HG03558 (cell line): Measurements from ENCODE around the gene ARMCX2.
"Not testable (repeated sequence)": the region's sequence is repeated elsewhere in the genome, so short reads cannot be mapped to it uniquely, and the experiment has no call there.

Experiments used
- ATAC-seq: cut with Tn5 transposase; IDR thresholded peaks from one replicate; pipeline ENCODE4 v1.9.1; 2021; ENCODE audit warnings: moderate number of reproducible peaks; ENCODE audit not compliant: unreplicated experiment; ENCODE audit errors: extremely low read depth

Gene ARMCX2

DNA sequence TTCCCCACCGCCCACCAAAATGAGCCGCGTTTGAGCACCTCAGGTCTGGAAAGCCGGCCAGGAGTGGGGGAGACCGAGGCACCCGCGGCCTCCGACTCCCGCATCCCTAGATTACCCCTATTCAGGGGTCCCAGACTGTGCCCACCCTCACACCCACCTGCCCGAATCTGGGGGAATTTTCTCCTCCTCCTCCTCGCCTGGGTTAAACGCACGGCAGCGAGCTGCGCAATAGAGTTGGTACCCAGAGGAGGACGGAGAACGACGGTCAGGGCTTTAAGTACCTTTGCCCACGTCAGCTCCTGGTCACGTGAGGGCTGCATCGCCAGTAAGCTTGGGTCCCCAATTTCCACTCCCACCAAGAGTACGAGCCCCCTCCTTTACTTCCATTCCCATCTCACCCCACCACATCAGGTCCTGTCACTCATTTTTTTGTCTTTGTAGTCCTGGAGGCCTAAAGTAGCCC is at the start of gene ARMCX2:
ARMCX2 (minus strand) TSS at position 250 of the 463 bp plus-strand sequence. CDS start 2,262 bp downstream, outside the sequence.
- ATAC-seq: no peak

DNA sequence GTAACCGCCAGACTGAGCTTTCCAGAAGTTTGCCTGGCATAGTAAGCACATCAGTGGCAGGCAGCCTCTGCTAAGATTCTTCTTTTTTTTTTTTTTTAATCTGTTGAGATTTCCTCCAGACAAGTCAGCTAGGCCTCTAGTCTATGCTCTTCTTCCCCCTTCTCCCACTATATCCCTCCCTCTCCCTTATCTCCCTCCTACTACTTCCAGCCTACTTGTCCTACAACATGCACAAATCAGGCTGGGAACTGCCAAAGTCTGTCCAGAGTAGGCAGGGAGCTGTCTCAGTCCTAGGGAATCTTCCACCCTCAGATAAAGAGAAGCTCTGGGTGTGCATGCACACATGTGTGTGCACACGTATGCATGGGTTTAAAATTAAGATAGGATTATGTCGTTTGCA is 49.7 kb upstream of the ARMCX2 start:
- no peak for ATAC-seq

GRCh38 chrX:101708163-101708562 is 48.5 kb upstream of the ARMCX2 start:
- ATAC-seq: no peak

- peak; percentile 70 for ATAC-seq
Measured at GRCh38 chrX:101693476-101693875, 33.8 kb upstream of the ARMCX2 start.

DNA sequence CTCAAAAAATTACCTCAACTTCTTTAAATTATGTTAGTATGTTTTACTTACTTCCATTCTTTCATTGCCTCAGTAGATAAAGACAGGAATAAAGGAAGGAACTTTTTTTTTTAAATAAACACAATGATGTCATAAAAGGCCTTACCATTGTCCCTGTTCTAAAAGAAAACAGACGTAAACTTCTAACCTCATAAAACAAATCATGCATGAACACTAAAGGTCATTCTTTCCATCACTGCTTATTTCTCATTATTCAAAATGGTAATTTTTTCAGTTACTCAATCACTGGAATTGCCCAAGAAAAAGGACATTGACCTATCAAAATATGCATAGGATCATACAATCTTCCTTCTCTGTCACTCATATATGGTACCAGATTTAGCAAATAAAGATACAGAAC is 32.2 kb upstream of the ARMCX2 start:
- ATAC-seq: no peak

DNA sequence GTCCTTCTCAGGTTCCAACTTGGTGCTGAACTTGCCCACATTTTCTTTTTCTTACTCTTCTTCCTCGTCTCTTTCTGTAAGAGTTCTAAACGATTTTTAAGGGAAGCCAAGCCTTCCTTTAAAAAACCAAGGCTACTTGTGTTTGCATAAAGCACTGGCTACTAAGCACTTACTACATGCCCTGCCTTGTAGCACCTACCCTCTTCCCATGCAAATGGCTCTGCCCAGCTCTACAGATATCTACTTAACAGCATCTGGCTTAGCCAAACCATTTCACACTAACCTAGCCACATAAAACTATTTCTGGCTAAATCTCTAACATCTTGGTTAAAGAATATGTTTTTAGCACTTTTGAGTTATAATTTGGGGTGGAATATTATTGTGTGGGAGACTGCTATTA is 26.9 kb upstream of the ARMCX2 start:
- ATAC-seq: no peak

DNA sequence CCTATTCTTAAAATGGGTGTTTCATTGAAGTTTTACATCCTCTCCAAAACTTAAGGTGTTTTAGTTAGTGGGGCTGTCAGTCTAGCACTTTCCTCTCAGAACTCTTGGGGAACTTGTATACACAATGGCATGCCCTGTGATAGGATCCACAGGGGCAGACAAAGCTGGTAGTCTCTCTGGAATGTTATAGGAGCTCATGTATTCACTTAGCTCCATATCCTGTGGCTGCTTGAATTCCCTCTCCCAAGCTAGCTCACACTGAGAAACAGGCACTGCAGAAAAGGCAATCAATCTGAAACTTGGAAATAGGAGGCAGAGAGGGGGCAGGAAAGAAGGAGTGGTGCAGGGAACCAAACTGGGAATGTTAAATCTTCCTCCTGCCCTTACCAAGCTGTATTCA is 26.3 kb upstream of the ARMCX2 start:
- no peak for ATAC-seq

DNA sequence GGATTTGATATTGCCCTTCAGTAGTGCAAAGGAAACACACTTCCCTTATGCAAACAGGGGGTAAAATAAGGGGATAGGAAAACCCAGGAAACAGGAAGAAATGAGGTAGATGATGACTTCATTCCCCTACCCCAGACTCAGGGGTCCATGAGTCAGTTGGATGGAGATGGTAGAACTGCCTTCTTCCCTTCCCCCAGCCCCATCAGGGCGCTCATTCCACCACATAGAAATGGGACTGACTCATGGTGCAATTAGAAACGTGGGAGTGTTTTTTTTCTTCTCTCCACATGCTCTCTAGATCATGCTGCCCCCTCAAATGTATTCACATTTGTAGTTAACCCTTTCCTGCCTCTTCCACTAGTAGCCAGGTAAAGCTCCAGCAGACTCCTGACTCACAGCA is 23.1 kb upstream of the ARMCX2 start:
- ATAC-seq: no peak

DNA sequence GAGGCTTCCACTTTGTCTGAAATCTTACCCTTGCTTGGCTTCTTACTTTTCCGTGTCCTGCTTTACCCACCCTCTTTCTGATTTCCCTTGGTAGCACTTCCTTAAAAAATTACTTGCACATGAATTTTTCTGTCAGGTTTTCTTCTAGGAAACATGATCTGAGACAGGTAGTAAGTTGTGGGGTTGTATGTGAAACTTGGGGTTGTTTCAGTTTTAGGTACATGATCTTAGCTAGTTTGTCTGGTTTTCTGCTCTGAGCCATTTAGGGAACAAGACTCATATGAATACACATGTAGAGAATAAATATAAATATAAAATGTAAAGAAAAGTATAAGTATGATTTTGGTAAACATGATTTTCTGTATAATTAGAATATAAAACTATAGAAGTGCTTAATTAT is 17.4 kb upstream of the ARMCX2 start:
- ATAC-seq: no peak

GRCh38 chrX:101676571-101676970 is 16.9 kb upstream of the ARMCX2 start:
- ATAC-seq: no peak

GRCh38 chrX:101668143-101668542 is 8.5 kb upstream of the ARMCX2 start:
- no peak for ATAC-seq

- ATAC-seq: peak; percentile 45
Measured at GRCh38 chrX:101658661-101659491, 774 bp downstream of the ARMCX2 start.

GRCh38 chrX:101657495-101657894 is 2.2 kb downstream of the ARMCX2 start:
- no peak for ATAC-seq

- ATAC-seq: no peak
Measured at GRCh38 chrX:101656817-101657216, 2.8 kb downstream of the ARMCX2 start.

- no peak for ATAC-seq
Measured at GRCh38 chrX:101655534-101655933, 4.1 kb downstream of the ARMCX2 start.

GRCh38 chrX:101647716-101648115 is 11.9 kb downstream of the ARMCX2 start:
- not testable (repeated sequence) for ATAC-seq

DNA sequence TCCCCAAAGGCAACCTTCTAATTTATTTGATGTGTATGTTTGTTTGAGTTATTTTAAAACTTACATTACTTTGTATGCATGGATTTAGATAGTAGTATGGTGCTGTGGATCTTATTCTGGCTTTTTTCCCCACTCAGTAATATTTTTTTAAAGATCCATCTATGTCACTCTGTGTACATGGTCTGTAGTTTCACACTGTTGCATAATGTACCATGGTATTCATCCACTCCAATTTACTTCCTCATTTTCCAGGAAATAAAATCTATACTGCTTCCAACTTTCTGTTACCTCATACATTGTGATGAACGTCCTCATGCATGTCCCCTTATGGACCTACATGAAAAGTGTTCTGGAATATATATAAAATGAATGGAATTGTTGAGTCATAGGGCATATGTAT is 17.6 kb downstream of the ARMCX2 start:
- no peak for ATAC-seq

- no peak for ATAC-seq
Measured at GRCh38 chrX:101639583-101639982, 20.1 kb downstream of the ARMCX2 start.

GRCh38 chrX:101619364-101619763 is 40.3 kb downstream of the ARMCX2 start:
- ATAC-seq: no peak

DNA sequence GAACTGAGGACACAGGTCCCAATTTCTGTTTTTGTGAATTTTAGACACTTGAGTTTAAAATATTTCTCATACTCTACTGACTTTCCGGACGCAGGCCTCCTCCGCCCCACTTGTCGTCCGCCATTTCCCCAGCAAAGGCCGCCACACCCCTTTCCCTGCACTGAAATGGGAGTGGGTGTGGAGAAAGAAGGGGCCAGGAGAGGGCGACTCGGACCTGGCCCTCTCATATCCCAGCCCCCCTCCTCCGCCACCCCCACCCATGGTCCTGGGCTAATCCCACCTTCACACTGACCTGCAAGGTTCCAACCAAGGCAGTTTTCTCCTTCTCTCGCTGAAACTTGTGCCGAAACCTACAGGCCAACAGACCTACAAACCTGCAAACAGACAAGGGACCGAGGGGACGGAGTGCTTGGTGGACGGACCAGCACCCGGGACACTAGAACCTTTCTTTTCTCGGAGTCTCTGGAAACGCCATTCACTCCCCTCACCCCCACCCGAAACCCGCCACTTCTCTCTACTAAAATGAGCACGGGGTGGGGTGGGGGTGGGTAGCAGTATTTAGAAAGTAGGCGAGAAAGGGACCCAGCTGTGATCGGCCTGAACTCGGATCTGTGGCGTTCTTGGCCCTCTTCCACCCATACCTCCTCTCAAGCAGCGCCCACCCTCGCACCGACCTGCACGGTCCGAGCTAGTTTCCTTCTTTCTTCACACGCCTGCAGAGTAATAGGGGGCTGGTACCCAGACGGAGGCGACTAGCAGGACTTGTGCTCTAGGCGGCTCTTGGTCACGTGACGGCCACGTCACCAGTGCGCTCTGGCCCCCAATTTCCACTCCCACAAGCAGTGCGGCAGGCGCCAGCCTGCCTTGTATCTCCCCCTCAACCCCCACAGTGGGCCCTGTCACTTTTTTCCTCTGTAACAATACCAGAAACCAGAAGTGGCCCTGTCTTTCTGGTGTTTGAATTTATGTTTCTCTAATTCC is 42.1 kb downstream of the ARMCX2 start, which contains the start of gene ARMCX6:
ARMCX6 (minus strand) TSS at position 790 of the 981 bp plus-strand sequence. CDS start 1,380 bp downstream, outside the sequence.
- peak; percentile 84 for ATAC-seq

- no peak for ATAC-seq
Measured at GRCh38 chrX:101605728-101606127, 53.9 kb downstream of the ARMCX2 start.
